ENCODE measurements around the gene STAT5B.
A peak's percentile ranks its signal among the peaks of the same experiment; 100 is the strongest.
"Not testable (repeated sequence)": the region's sequence is repeated elsewhere in the genome, so short reads cannot be mapped to it uniquely, and the experiment has no call there.

STAT5B gene

DNA sequence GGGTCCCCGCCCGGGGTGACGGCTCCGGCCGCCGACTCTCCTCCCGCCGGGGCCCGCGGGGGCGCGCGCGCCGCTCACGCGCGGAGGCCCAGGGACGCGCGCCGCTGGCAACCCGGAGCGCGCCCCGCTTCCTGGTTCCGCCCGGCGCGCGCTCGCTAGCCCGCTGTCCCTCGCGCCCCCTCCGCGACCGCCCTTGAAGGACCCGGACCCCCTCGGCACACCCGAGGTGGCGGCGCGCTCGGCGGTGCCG lies at the start of gene STAT5B:
Gene STAT5B, minus strand, starts transcription at position 33 of the 250 bp plus-strand sequence. CDS start 44,264 bp downstream, outside the sequence.
- H3K4me3 ChIP-seq (replicated peaks; ENCODE audit: low read depth, low read length), result peak within 1 kb of the TSS; percentile 55
- TF ChIP-seq, protein P1, sequence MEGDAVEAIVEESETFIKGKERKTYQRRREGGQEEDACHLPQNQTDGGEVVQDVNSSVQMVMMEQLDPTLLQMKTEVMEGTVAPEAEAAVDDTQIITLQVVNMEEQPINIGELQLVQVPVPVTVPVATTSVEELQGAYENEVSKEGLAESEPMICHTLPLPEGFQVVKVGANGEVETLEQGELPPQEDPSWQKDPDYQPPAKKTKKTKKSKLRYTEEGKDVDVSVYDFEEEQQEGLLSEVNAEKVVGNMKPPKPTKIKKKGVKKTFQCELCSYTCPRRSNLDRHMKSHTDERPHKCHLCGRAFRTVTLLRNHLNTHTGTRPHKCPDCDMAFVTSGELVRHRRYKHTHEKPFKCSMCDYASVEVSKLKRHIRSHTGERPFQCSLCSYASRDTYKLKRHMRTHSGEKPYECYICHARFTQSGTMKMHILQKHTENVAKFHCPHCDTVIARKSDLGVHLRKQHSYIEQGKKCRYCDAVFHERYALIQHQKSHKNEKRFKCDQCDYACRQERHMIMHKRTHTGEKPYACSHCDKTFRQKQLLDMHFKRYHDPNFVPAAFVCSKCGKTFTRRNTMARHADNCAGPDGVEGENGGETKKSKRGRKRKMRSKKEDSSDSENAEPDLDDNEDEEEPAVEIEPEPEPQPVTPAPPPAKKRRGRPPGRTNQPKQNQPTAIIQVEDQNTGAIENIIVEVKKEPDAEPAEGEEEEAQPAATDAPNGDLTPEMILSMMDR (IDR thresholded peaks at IDR 0.05; ENCODE audit: low read depth, low read length, missing control alignments), result no peak
- DNase-seq (ENCODE audit: extremely low read depth, low read depth), result no peak

DNA sequence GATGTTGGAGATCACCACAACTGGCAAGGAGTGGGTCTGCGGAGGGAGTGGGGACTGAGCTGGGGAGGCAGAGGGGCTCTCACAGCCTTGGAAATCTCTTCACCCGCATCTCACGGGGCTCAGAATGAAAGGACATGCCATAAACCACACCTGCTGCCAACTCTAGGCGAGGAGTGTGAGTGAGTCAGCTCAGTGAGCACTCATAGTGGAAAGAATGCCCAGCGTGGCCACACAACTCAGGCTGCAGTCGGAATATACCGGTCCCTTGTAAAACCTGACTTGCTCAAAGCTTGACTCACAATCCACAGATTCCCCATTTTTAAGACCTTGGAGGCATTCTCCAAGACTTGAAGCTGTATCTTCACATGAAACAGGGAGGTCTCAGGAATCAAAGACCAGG lies 48.8 kb upstream of the STAT5B start:
- H3K4me3 ChIP-seq (replicated peaks; ENCODE audit: low read depth, low read length), result no peak overlapping the region
- peak; percentile 56 for DNase-seq (ENCODE audit: extremely low read depth, low read depth)
- TF ChIP-seq, protein P1 (IDR thresholded peaks at IDR 0.05; ENCODE audit: low read depth, low read length, missing control alignments), result no peak

DNA sequence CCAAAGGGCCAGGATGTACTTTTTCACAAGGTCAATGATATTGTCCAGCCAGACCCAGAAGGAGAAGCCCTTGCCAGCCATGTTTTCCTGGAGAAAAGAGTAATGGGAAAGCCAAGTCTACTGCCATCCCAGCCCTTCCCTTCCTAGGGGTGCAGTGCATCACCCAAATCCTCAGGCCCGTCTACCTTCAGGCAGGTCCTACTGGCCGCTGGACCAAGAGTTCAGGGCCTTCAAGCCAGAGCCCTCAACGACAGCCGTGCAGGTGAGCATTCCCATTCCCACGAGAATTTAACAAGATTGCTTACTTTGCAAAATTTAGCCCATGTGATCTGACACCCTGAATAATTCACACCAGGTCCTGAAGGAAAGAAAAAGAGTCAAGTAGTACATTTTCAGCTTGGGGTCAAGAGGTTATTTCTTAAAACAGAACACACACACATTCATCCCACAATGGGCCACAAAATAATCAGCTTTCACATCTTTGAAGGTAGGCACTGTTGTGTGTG lies 47.1 kb upstream of the STAT5B start:
- no peak for DNase-seq (ENCODE audit: extremely low read depth, low read depth)
- TF ChIP-seq, protein P1 (IDR thresholded peaks at IDR 0.05; ENCODE audit: low read depth, low read length, missing control alignments), result no peak

DNA sequence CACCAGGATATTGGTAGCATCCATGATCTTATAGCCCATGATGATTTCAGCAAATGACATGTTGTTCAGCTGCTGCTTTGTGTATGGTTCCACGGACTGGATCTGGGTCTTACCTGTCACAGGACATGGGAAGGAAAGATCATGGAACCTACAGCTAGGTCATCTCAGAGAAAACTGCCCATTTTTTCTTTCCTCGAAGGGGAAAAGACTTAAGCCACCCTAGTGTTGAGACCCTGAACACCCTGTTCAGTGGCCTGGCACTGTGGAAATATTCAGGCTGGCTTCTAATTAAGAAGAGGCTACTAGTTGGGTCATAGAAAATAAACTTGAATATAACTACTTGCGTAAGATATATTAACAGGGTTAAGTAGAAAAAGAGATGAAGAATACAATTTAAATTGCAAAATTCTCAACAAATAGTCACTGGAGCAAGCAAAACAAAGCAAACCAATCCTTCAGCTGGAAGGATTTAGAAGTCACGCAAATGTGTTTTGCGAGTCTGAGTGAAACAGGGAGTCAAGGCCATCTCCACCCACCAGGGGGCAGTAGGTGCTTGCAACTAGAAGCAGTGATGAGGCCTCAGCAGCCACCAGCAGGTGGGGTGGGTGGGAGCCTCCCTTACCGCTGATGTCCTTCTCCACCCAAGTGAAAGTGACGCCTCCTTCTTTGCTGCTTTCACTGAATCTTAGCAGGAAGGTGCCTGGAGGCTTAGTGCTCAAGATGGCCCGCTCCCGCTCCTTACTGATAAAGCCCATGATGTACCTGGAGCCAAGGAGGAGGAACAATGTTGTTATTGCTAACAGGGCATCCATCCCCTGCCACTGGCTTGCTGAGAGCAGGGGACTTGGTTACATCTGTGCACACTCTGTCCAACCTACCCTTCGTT lies 46.4 kb upstream of the STAT5B start:
- DNase-seq (ENCODE audit: extremely low read depth, low read depth), result peak; percentile 86
- TF ChIP-seq, protein P1 (IDR thresholded peaks at IDR 0.05; ENCODE audit: low read depth, low read length, missing control alignments), result peak; percentile 100
- H3K4me3 ChIP-seq (replicated peaks; ENCODE audit: low read depth, low read length), result no peak overlapping the region

More for the DNA sequence above, 47.1 kb upstream of the STAT5B start:
- H3K4me3 ChIP-seq (replicated peaks; ENCODE audit: low read depth, low read length), result no peak overlapping the region

DNA sequence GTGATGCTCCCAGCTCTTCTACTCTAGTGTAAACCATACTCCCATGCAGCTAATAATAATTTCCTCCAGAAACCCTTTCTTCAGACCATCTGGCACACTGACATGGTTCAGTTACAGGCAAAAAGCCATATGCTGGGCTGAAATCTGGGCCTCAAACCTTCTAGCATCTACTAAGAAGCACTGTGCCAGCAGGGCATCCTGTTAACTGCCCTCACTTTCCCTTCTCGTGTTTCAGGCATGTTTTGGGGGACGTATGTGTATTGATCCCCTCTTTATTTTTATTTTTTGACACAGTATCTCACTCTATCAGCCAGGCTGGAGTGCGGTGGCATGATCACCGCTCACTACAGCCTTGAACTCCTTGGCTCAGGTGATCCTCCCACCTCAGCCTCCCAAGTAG lies 45.4 kb upstream of the STAT5B start:
- DNase-seq (ENCODE audit: extremely low read depth, low read depth), result no peak

DNA sequence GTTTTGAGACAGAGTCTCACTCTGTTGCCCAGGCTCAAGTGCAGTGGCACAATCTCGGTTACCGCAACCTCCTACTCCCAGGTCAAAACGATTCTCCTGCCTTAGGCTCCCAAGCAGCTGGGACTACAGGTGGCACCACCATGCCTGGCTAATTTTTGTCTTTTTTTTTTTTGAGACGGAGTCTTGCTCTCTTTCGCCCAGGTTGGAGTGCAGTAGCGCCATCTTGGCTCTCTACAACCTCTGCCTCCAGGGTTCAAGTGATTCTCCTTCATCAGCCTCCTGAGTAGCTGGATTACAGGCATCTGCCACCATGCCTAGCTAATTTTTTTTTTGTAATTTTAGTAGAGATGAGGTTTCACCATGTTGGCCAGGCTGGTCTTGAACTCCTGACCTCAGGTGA lies 41.8 kb upstream of the STAT5B start:
- DNase-seq (ENCODE audit: extremely low read depth, low read depth), result not testable (repeated sequence)

More for the DNA sequence above, 45.4 kb upstream of the STAT5B start:
- TF ChIP-seq, protein P1 (IDR thresholded peaks at IDR 0.05; ENCODE audit: low read depth, low read length, missing control alignments), result no peak
- no peak overlapping the region for H3K4me3 ChIP-seq (replicated peaks; ENCODE audit: low read depth, low read length)

DNA sequence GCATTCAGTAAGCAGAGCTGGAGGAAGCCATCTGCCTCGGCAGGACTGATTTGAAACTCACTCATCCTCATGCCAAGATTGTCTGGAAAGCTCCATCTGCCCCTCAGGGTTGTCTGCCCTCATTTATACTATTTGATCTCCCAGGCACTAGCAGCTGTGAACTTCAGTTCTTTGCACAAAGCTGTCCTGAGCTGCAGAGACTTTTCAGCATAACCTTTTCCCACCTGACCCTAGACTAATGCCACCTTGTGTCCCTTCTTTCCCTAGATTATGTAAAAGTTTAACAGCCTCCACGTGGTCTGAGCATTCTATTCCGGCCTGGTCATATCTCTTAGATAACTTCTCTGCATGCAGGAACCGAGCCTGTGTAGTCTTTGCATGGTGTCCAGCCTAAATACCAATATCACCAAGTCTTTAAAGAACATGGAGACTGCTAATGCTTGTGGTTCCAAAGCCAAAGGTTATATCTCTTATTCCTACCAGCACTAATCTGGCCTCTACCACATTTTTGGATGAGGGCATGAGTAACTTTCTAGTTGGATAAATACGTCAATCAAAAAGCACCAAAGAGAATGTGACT lies 41.2 kb upstream of the STAT5B start:
- TF ChIP-seq, protein P1 (IDR thresholded peaks at IDR 0.05; ENCODE audit: low read depth, low read length, missing control alignments), result no peak
- no peak overlapping the region for H3K4me3 ChIP-seq (replicated peaks; ENCODE audit: low read depth, low read length)
- no peak for DNase-seq (ENCODE audit: extremely low read depth, low read depth)

More for the DNA sequence above, 41.8 kb upstream of the STAT5B start:
- not testable (repeated sequence) for H3K4me3 ChIP-seq (replicated peaks; ENCODE audit: low read depth, low read length)

All from HFF-Myc (cell line).